ENCODE data around the gene ANP32B.

Gene ANP32B

DNA sequence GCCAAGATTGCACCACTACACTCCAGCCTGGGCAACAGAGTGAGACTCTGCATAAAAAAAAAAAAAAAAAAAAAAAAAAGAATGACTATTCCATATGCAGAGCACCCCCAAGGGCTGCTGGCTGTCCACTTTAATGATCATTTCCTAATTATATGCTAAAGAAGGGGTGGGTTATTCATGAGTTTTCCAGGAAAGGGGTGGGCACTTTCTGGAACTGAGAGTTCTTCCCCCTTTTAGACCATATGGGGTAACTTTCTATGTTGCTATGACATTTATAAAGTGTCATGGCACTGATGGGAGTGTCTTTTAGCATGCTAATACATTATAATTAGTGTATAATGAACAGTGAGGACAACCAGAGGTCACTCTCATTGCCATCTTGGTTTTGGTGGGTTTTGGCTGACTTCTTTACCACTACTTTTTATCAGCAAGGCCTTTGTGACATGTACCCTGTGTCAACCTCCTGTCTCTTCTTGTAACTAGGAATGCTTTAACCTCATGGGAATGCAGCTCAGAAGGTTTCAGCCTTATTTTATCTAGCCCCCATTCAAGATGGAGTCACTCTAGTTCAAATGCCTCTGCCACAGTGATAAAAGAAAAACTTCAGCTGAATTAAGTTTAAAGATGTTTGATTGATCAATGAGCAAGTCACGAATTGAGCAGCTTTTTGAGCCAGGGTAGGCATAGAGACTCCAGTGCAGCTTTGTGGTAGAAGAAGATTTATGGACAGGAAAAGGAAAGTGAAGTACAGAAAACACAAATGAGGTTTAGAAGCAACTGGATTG, 66.3 kb downstream of the ANP32B start:
- no peaks in the 10 kb centered on the region for H3K4me1 ChIP-seq (ENCODE audit: control insufficient read depth, insufficient read depth, low read length)
- H3K27ac ChIP-seq (ENCODE audit: low read depth, low read length): no peak overlapping the region
- H3K9me3 ChIP-seq (ENCODE audit: control insufficient read depth, insufficient read depth, low read depth, low read length): no peaks in the 10 kb centered on the region
- no peak overlapping the region for H3K4me3 ChIP-seq (ENCODE audit: low read depth, low read length)
- H3K9ac ChIP-seq (ENCODE audit: low read length): no peak overlapping the region
- H3K36me3 ChIP-seq (ENCODE audit: control insufficient read depth, insufficient read depth, low read length): no peaks in the 10 kb centered on the region
- H3K27me3 ChIP-seq (ENCODE audit: control insufficient read depth, insufficient read depth, low read length): no peaks in the 10 kb centered on the region

DNA sequence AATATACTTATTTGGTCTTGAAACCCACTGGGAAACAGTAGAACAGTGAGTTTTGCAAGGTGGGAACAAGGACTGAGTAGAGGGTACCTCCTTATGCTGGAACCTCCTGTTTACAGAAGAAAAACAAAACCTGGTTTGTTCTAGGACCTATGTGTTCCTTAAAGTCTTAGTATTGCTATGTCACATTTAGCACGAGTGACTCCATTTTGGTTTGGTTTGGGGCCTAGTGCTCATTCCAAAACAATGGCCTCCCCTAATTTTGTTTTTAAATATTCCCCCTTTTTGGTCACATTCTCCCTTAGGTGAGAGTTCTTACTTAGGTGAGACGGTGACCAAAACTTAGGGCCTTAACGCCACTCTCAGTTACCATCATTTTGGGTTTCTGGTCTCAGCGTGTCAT, 67.2 kb downstream of the ANP32B start:
- Histone ChIP-seq H3K4me3 (ENCODE audit: low read depth, low read length) (no peak overlapping the region), H3K27ac (ENCODE audit: low read depth, low read length) (no peak overlapping the region), H3K4me1 (ENCODE audit: control insufficient read depth, insufficient read depth, low read length) (no peaks in the 10 kb centered on the region), H3K27me3 (ENCODE audit: control insufficient read depth, insufficient read depth, low read length) (no peaks in the 10 kb centered on the region), H3K9me3 (ENCODE audit: control insufficient read depth, insufficient read depth, low read depth, low read length) (no peaks in the 10 kb centered on the region), H3K36me3 (ENCODE audit: control insufficient read depth, insufficient read depth, low read length) (no peaks in the 10 kb centered on the region), H3K9ac (ENCODE audit: low read length) (no peak overlapping the region)

DNA sequence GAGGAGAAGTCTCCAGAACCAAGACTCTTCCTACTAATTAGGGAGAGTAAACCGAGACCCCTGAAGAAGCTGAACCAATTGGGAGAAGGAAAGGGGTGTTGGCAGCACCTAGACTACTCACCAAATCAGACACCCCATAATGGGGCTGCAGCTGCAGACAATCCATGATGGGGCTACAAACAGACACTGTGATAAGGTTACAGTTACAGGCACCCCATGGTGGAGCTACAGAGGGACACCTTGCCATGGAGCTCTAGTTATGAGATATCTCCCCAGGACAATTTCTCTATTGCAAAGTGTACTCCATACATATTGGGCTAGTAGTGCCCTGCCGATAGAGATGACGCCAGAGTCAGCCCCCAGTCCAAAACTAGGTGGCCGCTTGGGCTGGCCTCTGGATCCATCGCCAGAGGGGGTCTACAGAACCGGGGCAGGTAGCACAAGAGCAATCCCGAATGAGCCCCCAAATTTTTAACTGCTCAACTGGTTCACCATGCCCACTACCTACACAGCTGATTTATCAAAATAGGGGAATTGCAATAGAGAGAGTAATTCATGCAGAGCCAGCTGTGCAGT, 71.3 kb downstream of the ANP32B start:
- no peak overlapping the region for H3K27ac ChIP-seq (ENCODE audit: low read depth, low read length)

DNA sequence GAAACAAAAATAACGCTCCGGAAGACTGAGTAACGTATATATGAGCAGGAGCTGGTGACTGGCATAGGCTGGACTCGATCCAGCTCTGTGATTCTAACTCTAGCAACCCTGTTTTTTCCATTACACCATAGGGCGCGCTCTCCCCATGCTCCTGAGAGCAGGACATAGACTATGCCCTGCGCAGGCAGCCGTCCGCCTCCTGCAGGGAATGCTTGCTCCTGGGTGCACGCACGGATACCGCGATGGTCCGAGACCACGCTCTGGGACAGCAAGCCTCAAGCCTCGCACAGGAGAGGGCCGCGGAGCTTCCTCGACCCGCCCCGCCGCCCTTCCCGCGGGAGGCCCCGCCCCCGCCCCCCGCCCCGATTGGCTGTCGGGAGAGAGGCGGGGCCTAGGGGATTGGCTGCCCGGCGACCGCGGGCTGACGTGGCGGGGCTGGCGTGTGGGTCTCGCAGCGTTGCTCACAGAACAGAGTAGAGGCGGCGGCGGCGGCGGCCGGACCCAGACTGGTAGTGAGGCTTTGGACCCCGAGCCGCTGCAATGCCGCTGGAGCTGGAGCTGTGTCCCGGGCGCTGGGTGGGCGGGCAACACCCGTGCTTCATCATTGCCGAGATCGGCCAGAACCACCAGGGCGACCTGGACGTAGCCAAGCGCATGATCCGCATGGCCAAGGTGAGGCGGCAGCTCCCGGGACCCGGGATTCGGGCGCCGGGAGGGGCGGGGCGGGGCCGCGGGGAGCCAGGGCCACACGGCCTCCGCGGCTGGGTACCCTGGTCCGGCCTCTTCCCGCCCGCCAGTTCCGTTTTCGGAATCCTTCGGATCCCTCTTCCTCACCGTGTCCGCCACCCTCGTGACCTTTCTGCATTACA, 73.4 kb downstream of the ANP32B start, which contains the start of gene NANS:
NANS (plus strand) TSS at position 464 of the 869 bp plus-strand sequence; CDS start at position 541, 77 bp downstream.
- H3K4me1 ChIP-seq (ENCODE audit: control insufficient read depth, insufficient read depth, low read length): 0 out of 2 replicates have a peak, but pooled peaks cover 3% of the 10 kb centered on the region
- no peak within 1 kb of the TSS for H3K27ac ChIP-seq (ENCODE audit: low read depth, low read length)
- peak within 1 kb of the TSS; percentile 79 for H3K9ac ChIP-seq (ENCODE audit: low read length)
- no peaks in the 10 kb centered on the region for H3K9me3 ChIP-seq (ENCODE audit: control insufficient read depth, insufficient read depth, low read depth, low read length)
- H3K27me3 ChIP-seq (ENCODE audit: control insufficient read depth, insufficient read depth, low read length): no peaks in the 10 kb centered on the region
- peak within 1 kb of the TSS; percentile 97 for H3K4me3 ChIP-seq (ENCODE audit: low read depth, low read length)
- peaks cover 7% of the 10 kb centered on the region for H3K36me3 ChIP-seq (ENCODE audit: control insufficient read depth, insufficient read depth, low read length)

More for the DNA sequence above, 71.3 kb downstream of the ANP32B start:
- Histone ChIP-seq H3K9me3 (ENCODE audit: control insufficient read depth, insufficient read depth, low read depth, low read length) (no peaks in the 10 kb centered on the region), H3K4me3 (ENCODE audit: low read depth, low read length) (no peak overlapping the region), H3K9ac (ENCODE audit: low read length) (no peak overlapping the region), H3K36me3 (ENCODE audit: control insufficient read depth, insufficient read depth, low read length) (no peaks in the 10 kb centered on the region), H3K4me1 (ENCODE audit: control insufficient read depth, insufficient read depth, low read length) (0 out of 2 replicates have a peak, but pooled peaks cover 3% of the 10 kb centered on the region), H3K27me3 (ENCODE audit: control insufficient read depth, insufficient read depth, low read length) (no peaks in the 10 kb centered on the region)

DNA sequence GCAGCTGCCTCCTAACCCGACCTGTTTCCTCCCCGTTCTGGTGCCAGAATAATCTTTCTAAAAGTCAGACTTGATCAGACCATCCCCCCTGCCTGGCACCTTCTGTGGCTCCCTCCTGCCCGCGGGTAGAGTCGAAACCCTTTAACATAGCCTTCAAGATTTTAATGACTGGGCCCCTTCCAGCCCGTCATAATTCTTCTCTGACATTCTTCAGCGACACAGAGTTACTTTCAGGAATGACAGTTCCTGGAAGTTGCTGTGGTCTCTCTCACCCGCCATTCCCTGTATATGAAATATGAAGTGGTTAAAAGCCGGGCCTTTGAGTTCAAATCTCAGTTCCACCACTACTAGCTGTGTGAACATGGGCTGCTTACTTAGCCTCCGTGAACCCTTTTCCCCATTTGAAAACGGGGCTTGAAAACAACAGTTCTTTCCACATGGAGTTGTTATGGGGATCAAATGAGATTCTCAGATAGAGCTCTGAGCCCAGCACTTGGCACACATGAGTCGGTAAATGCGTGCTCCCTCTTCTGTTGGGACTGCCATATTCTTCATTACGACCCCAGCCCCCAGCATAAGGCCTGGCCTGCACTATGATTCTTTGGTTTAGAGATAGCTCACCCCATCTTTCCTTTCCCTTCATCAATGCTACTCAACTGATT, 74.1 kb downstream of the ANP32B start:
- Histone ChIP-seq H3K9ac (ENCODE audit: low read length) (peak overlapping the region; percentile 79), H3K27ac (ENCODE audit: low read depth, low read length) (no peak overlapping the region), H3K9me3 (ENCODE audit: control insufficient read depth, insufficient read depth, low read depth, low read length) (no peaks in the 10 kb centered on the region), H3K4me3 (ENCODE audit: low read depth, low read length) (peak overlapping the region; percentile 97), H3K4me1 (ENCODE audit: control insufficient read depth, insufficient read depth, low read length) (0 out of 2 replicates have a peak, but pooled peaks cover 3% of the 10 kb centered on the region), H3K27me3 (ENCODE audit: control insufficient read depth, insufficient read depth, low read length) (no peaks in the 10 kb centered on the region), H3K36me3 (ENCODE audit: control insufficient read depth, insufficient read depth, low read length) (peaks cover 13% of the 10 kb centered on the region)

DNA sequence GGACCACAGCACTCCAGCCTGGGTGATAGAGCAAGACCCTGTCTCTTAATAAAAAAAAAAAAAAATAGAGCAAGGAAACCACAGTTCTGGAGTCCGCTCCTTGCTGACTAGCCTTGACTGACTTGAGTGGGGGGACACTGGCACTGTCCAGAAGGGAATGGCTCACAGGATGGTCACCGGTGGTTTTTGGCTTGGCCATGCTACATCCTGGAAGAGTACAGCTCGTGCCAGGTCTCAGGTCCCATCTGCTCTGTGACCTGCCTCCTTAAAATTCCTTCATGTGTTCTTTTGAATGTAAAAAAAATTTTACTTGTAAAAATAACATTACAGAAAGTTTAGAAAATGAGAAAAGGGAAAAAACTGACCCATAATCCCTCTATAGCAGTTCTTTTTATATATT, 79.0 kb downstream of the ANP32B start:
- H3K36me3 ChIP-seq (ENCODE audit: control insufficient read depth, insufficient read depth, low read length): peaks cover 48% of the 10 kb centered on the region
- no peaks in the 10 kb centered on the region for H3K9me3 ChIP-seq (ENCODE audit: control insufficient read depth, insufficient read depth, low read depth, low read length)
- H3K9ac ChIP-seq (ENCODE audit: low read length): no peak overlapping the region

DNA sequence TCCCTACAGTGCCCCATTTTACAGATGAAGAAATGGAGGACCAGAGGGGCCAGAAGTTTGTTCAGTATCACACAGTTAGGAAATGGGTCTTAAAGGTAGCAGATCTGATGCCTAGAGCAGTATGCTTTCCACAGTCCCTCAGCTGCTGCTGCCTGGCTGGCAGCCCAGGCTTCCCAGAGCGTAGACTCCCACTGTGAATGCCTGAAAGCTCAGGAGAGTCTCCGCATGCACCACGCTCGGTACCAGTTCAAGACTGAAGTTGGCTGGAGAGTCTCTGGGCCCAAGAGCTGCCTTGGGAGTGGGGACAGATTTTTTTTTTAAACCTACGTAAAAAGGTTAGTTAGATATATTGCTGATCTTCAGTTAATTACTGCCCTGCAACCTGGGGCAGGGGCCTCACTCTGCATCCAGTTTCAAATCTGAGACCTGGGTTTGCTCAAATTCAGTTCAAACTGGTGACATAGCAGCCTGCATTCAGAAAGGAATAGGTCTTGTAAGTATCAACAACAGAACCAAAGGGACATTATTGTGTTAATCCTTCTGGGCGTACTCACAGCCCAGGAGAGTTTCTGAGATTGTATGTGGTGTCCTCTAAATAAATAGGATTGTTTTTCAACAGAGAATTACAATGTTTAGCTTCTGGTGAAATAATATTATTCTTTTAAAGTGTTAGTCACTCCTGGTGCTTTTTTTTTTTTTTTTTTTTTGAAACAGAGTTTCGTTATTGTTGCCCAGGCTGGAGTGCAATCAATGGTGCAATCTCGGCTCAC, 81.7 kb downstream of the ANP32B start:
- peaks cover 49% of the 10 kb centered on the region for H3K36me3 ChIP-seq (ENCODE audit: control insufficient read depth, insufficient read depth, low read length)
- H3K4me3 ChIP-seq (ENCODE audit: low read depth, low read length): no peak overlapping the region
- H3K4me1 ChIP-seq (ENCODE audit: control insufficient read depth, insufficient read depth, low read length): peaks cover 3% of the 10 kb centered on the region; the same call in 1 of the 2 replicates
- no peaks in the 10 kb centered on the region for H3K9me3 ChIP-seq (ENCODE audit: control insufficient read depth, insufficient read depth, low read depth, low read length)
- no peaks in the 10 kb centered on the region for H3K27me3 ChIP-seq (ENCODE audit: control insufficient read depth, insufficient read depth, low read length)
- H3K27ac ChIP-seq (ENCODE audit: low read depth, low read length): 0 out of 2 replicates have a peak overlapping the region, but pooled peaks have one; percentile 14
- no peak overlapping the region for H3K9ac ChIP-seq (ENCODE audit: low read length)

More for the DNA sequence above, 79.0 kb downstream of the ANP32B start:
- Histone ChIP-seq H3K27me3 (ENCODE audit: control insufficient read depth, insufficient read depth, low read length) (no peaks in the 10 kb centered on the region), H3K4me3 (ENCODE audit: low read depth, low read length) (no peak overlapping the region), H3K4me1 (ENCODE audit: control insufficient read depth, insufficient read depth, low read length) (peaks cover 6% of the 10 kb centered on the region; the same call in 1 of the 2 replicates), H3K27ac (ENCODE audit: low read depth, low read length) (no peak overlapping the region)
